HG02623 (cell line): ENCODE measurements around the gene SLC6A7.

ENCODE experiments used
- ATAC-seq: cut with Tn5 transposase; IDR thresholded peaks from one replicate; pipeline ENCODE4 v1.9.1; 2021; ENCODE audit warnings: moderate library complexity; ENCODE audit not compliant: unreplicated experiment

The SLC6A7 gene

GRCh38 chr5:150172145-150172544 is 17.7 kb upstream of the SLC6A7 start:
- no peak for ATAC-seq

GRCh38 chr5:150172556-150172955 is 17.3 kb upstream of the SLC6A7 start:
- ATAC-seq, result no peak

- no peak for ATAC-seq
These were observed 16.7 kb upstream of the SLC6A7 start for GRCh38 chr5:150173161-150173560.

GRCh38 chr5:150174285-150174684 is 15.6 kb upstream of the SLC6A7 start:
- no peak for ATAC-seq

- ATAC-seq, result no peak
These were observed 14.8 kb upstream of the SLC6A7 start for GRCh38 chr5:150175076-150175475.

GRCh38 chr5:150175536-150175935 is 14.3 kb upstream of the SLC6A7 start:
- no peak for ATAC-seq

- ATAC-seq, result no peak
These were observed 13.0 kb upstream of the SLC6A7 start for GRCh38 chr5:150176745-150177477.

- ATAC-seq, result no peak
These were observed 12.1 kb upstream of the SLC6A7 start for GRCh38 chr5:150177721-150178120.

- ATAC-seq, result peak; percentile 50
These were observed 11.6 kb upstream of the SLC6A7 start for GRCh38 chr5:150178262-150178661.

- no peak for ATAC-seq
These were observed 10.7 kb upstream of the SLC6A7 start for GRCh38 chr5:150179019-150179620.

- no peak for ATAC-seq
These were observed 9.4 kb upstream of the SLC6A7 start for GRCh38 chr5:150180241-150181026.

GRCh38 chr5:150181027-150181426 is 8.8 kb upstream of the SLC6A7 start:
- ATAC-seq, result no peak

GRCh38 chr5:150181766-150182545 is 7.9 kb upstream of the SLC6A7 start:
- ATAC-seq, result no peak

- no peak for ATAC-seq
These were observed 7.1 kb upstream of the SLC6A7 start for GRCh38 chr5:150182774-150183173.

GRCh38 chr5:150183436-150183835 is 6.4 kb upstream of the SLC6A7 start:
- ATAC-seq, result no peak

- ATAC-seq, result no peak
These were observed 5.9 kb upstream of the SLC6A7 start for GRCh38 chr5:150184006-150184405.

GRCh38 chr5:150184990-150185912 is 4.6 kb upstream of the SLC6A7 start:
- ATAC-seq, result no peak

- no peak for ATAC-seq
These were observed 3.7 kb upstream of the SLC6A7 start for GRCh38 chr5:150186137-150186536.

GRCh38 chr5:150186897-150187296 is 3.0 kb upstream of the SLC6A7 start:
- no peak for ATAC-seq
